ENCODE data around the gene MAPK8IP1.

MAPK8IP1 gene

DNA sequence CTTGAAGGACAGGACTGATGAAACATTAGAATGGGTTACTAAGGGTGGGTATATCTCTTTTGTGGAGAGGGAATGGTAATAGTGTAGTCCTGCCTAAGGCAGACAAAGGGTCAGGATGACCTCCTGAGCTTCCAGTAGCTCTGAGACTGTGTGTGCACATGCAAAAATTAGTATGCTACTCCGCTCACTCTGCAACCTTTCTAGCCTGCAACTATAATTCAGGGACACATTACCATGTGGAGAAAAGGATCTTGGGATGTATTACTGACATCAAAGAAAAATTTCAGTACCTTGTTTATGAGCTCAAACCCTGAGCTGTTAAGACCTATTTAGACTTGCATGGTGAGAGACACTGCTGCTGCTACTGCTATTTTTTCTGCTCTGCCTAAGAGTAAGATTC is 62.4 kb downstream of the MAPK8IP1 start:
- DNase-seq = no peak

DNA sequence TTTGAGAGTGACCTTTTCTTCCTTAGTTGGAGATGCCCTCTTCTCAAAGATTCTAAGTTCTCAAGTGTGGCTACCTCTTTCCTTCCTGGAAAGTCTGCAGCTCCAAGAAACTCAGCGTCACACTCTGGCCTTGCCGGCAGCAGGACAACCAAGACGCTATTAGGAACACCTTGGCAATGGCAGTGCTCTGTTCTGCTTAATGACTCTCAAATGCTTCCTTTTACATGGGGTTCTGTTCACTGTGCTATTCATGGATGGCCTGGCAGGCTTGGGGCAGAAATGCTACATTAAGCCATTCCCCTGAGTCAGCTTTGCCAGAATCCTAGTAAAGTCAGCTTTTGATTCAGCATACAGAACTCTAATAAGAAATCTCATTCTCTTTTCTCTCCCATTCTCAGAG is 62.9 kb downstream of the MAPK8IP1 start:
- no peak for DNase-seq

DNA sequence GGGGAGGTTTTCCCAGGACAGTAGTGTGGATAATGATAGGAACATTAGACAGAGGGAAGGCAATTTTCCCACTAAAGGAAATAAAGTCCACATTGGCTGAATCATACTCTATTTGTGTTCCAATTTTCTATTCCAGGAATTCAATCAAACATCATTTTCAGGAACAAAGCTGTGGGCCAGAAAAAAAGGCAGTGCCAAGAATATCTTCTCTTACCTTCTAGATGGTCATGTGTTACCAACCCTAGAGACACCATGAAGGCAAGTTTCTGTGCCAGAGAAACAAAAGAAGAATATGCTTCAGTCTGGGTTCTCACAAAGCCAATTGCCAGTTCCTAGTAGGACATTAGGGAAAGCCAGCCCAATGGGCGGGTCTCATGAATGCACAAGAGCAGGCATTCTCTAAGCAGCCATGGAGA is 64.5 kb downstream of the MAPK8IP1 start:
- DNase-seq = no peak

Measured in activated CD4-positive, alpha-beta T cell treated with anti-CD3 and anti-CD28 coated beads, Interleukin-2, amount 50 U/mL, for 4 hours (primary cell).